ENCODE results near the gene RITA1.
"Not testable (repeated sequence)": the region's sequence is repeated elsewhere in the genome, so short reads cannot be mapped to it uniquely, and the experiment has no call there.

The RITA1 gene

GRCh38 chr12:113202300-113203075, 17.0 kb downstream of the RITA1 start:
- Histone ChIP-seq H3K4me1 (ENCODE audit: control insufficient read depth, insufficient read depth, low read length) (no peaks in the 10 kb centered on the region), H3K4me3 (ENCODE audit: insufficient read depth, low read depth, low read length) (no peak overlapping the region), H3K27ac (ENCODE audit: insufficient read depth, low read depth, low read length, poor library complexity, severe bottlenecking) (no peak overlapping the region), H3K36me3 (ENCODE audit: control insufficient read depth, insufficient read depth, low read length) (no peaks in the 10 kb centered on the region), H3K9me3 (ENCODE audit: control insufficient read depth, low read length) (no peaks in the 10 kb centered on the region), H3K27me3 (ENCODE audit: control insufficient read depth, insufficient read depth, low read length, poor library complexity, severe bottlenecking) (no peaks in the 10 kb centered on the region)
- 86 to 90% methylated on average over 4 of the region's 4 CpGs for WGBS, 2 experiments

DNA sequence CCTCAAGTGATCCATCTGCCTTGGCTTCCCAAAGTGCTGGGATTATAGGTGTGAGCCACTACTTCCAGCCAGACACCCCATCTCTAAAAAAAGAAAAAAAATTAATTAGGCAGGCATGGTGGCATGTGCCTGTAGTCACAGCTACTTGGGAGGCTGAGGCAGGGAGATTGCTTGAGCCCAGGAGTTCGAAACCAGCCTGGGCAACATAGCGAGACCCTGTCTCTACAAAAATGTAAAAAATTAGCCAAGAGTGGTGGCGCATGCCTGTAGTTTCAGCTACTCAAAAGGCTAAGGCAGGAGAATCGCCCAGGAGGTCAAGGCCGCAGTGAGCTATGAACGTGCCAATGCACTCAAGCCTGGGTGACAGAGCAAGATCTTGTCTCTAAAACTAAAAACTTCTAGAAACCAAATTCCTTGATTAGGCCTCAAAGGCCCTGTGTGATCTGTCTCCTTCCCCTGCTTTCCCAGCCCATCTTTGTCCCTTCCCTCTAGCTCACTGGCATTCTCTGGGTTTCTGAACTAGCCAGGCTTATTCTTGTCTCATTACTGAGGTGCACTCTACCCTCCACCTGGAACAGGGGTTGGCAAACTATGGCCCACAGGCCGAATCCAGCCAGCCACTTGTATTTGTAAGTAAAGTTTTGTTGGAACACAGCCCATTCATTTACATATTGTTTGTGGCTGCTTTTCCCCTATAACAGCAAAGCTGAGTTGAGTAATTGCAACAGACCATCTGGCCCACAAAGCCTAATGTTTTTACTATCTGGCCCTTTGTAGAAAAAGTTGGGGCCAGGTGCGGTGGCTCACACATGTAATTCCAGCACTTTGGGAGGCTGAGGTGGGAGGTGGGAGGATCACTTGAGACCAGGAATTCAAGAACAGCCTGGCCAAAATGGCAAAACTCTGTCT, 18.6 kb downstream of the RITA1 start:
- no peak overlapping the region for H3K27ac ChIP-seq (ENCODE audit: insufficient read depth, low read depth, low read length, poor library complexity, severe bottlenecking)
- no peak overlapping the region for H3K4me3 ChIP-seq (ENCODE audit: insufficient read depth, low read depth, low read length)
- H3K27me3 ChIP-seq (ENCODE audit: control insufficient read depth, insufficient read depth, low read length, poor library complexity, severe bottlenecking): no peaks in the 10 kb centered on the region
- H3K4me1 ChIP-seq (ENCODE audit: control insufficient read depth, insufficient read depth, low read length): no peaks in the 10 kb centered on the region
- no peaks in the 10 kb centered on the region for H3K36me3 ChIP-seq (ENCODE audit: control insufficient read depth, insufficient read depth, low read length)
- 90 to 91% methylated on average over 8 of the region's 8 CpGs for WGBS, 2 experiments
- no peaks in the 10 kb centered on the region for H3K9me3 ChIP-seq (ENCODE audit: control insufficient read depth, low read length)

GRCh38 chr12:113204804-113205203, 19.3 kb downstream of the RITA1 start:
- Histone ChIP-seq H3K27me3 (ENCODE audit: control insufficient read depth, insufficient read depth, low read length, poor library complexity, severe bottlenecking) (no peaks in the 10 kb centered on the region), H3K4me1 (ENCODE audit: control insufficient read depth, insufficient read depth, low read length) (no peaks in the 10 kb centered on the region), H3K27ac (ENCODE audit: insufficient read depth, low read depth, low read length, poor library complexity, severe bottlenecking) (no peak overlapping the region), H3K36me3 (ENCODE audit: control insufficient read depth, insufficient read depth, low read length) (no peaks in the 10 kb centered on the region), H3K4me3 (ENCODE audit: insufficient read depth, low read depth, low read length) (no peak overlapping the region), H3K9me3 (ENCODE audit: control insufficient read depth, low read length) (no peaks in the 10 kb centered on the region)
- WGBS, 2 experiments: 91% methylated on average over 3 of the region's 3 CpGs

GRCh38 chr12:113206802-113207201, 21.3 kb downstream of the RITA1 start:
- H3K27me3 ChIP-seq (ENCODE audit: control insufficient read depth, insufficient read depth, low read length, poor library complexity, severe bottlenecking); H3K4me3 ChIP-seq (ENCODE audit: insufficient read depth, low read depth, low read length); H3K27ac ChIP-seq (ENCODE audit: insufficient read depth, low read depth, low read length, poor library complexity, severe bottlenecking); H3K36me3 ChIP-seq (ENCODE audit: control insufficient read depth, insufficient read depth, low read length); H3K9me3 ChIP-seq (ENCODE audit: control insufficient read depth, low read length); H3K4me1 ChIP-seq (ENCODE audit: control insufficient read depth, insufficient read depth, low read length): not testable (repeated sequence)
- 96 to 97% methylated on average over 5 of the region's 5 CpGs for WGBS, 2 experiments

DNA sequence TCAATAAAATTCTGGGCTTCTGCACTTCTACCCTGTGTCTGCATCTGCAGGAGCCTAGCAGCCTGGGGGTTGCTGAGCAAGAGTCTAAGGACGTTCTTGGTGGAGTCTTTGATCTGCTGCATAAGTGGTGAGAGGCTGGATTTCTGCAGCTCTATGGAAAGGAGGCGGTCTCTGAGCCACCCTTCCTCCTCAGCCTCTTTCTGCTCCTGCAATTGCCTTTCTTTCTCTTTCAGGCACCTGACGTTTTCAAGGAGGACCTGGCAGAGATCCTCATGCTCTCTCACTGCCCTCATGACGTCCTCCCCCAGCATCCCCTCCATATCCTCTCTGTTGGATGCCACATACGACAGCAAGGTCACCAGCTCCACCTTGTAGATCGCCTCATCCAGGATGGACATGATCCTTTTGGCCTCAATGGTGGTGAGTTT, 22.1 kb downstream of the RITA1 start:
- H3K4me1 ChIP-seq (ENCODE audit: control insufficient read depth, insufficient read depth, low read length): no peaks in the 10 kb centered on the region
- 82 to 83% methylated on average over 6 of the region's 6 CpGs for WGBS, 2 experiments
- H3K27me3 ChIP-seq (ENCODE audit: control insufficient read depth, insufficient read depth, low read length, poor library complexity, severe bottlenecking): no peaks in the 10 kb centered on the region
- no peaks in the 10 kb centered on the region for H3K9me3 ChIP-seq (ENCODE audit: control insufficient read depth, low read length)
- no peak overlapping the region for H3K4me3 ChIP-seq (ENCODE audit: insufficient read depth, low read depth, low read length)
- no peak overlapping the region for H3K27ac ChIP-seq (ENCODE audit: insufficient read depth, low read depth, low read length, poor library complexity, severe bottlenecking)
- H3K36me3 ChIP-seq (ENCODE audit: control insufficient read depth, insufficient read depth, low read length): no peaks in the 10 kb centered on the region

DNA sequence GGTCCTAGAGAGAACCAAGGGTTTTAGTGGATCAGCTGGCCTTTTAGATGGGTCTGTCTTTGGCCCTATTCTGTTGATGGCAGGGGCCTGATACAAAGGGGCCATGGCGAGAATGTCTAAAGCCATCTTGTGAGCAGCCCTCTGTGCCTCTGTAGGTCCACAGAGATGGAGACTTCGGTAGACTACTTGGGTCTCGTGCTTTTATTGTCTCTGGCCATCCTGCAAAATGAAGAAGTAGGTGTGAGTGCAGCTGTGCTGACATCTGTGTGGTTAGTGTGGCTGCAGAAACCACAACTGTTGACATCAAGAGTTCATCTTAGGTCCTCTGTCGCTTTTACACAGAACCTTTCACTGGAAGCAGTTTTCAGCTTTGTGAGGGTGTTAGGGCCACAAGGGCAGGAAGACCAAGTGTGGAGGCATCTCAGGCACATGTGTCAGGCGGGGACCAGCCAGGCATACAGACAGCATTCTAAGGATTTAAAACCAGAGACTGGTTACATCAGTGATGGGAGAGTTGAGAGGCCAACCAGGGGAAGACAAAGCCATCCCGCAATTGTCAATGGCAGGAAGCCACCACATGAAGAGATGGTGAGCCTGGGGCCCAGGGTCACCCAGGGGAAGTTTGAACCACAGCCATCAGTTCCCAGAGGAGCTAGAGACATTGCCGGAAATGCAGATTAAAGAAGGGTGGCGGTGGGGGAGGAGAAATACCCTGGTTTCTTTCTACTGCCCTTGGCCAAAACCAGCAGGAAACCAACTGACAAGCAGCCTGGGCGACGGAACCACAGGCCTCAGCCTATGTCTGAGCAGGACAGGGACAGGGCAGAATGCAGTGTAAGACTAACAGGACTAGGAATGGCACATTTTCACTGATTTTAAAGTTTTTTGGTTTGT, 22.8 kb downstream of the RITA1 start:
- H3K27ac ChIP-seq (ENCODE audit: insufficient read depth, low read depth, low read length, poor library complexity, severe bottlenecking): no peak overlapping the region
- H3K9me3 ChIP-seq (ENCODE audit: control insufficient read depth, low read length): no peaks in the 10 kb centered on the region
- WGBS, 2 experiments: 85 to 86% methylated on average over 10 of the region's 10 CpGs
- H3K36me3 ChIP-seq (ENCODE audit: control insufficient read depth, insufficient read depth, low read length): no peaks in the 10 kb centered on the region
- H3K27me3 ChIP-seq (ENCODE audit: control insufficient read depth, insufficient read depth, low read length, poor library complexity, severe bottlenecking): no peaks in the 10 kb centered on the region
- H3K4me3 ChIP-seq (ENCODE audit: insufficient read depth, low read depth, low read length): no peak overlapping the region
- H3K4me1 ChIP-seq (ENCODE audit: control insufficient read depth, insufficient read depth, low read length): no peaks in the 10 kb centered on the region

- H3K36me3 ChIP-seq (ENCODE audit: control insufficient read depth, insufficient read depth, low read length): no peaks in the 10 kb centered on the region
- H3K27ac ChIP-seq (ENCODE audit: insufficient read depth, low read depth, low read length, poor library complexity, severe bottlenecking): no peak overlapping the region
- WGBS, 2 experiments: 88 to 96% methylated on average over 5 of the region's 6 CpGs
- H3K4me3 ChIP-seq (ENCODE audit: insufficient read depth, low read depth, low read length): no peak overlapping the region
- H3K9me3 ChIP-seq (ENCODE audit: control insufficient read depth, low read length): no peaks in the 10 kb centered on the region
- no peaks in the 10 kb centered on the region for H3K27me3 ChIP-seq (ENCODE audit: control insufficient read depth, insufficient read depth, low read length, poor library complexity, severe bottlenecking)
- no peaks in the 10 kb centered on the region for H3K4me1 ChIP-seq (ENCODE audit: control insufficient read depth, insufficient read depth, low read length)
These were observed 25.6 kb downstream of the RITA1 start for GRCh38 chr12:113211160-113211559.

DNA sequence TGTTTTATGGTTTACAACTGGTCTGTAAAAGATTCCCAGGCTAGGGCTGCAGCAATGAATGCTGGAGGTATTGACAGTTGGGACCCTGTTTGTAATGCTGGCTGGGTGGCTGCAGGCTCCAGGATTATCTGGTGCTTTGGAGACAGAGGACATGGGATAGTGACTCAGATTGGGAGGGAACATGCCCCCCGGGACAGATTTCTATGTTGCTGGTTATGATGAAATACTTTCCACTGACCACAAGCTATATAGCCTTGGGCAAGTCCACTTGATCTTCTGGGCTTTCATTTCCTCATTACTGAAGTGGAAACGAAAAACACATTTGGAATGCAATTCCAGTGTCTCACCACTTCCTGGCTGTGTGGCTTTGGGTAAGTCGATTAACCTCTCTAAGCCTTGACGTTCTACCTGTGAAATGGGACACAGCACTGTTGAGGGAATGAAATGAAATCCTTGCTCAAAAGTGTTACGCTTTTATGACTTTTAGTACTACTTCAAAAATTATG, 29.4 kb downstream of the RITA1 start:
- no peaks in the 10 kb centered on the region for H3K9me3 ChIP-seq (ENCODE audit: control insufficient read depth, low read length)
- H3K27me3 ChIP-seq (ENCODE audit: control insufficient read depth, insufficient read depth, low read length, poor library complexity, severe bottlenecking): no peaks in the 10 kb centered on the region
- no peak overlapping the region for H3K4me3 ChIP-seq (ENCODE audit: insufficient read depth, low read depth, low read length)
- no peaks in the 10 kb centered on the region for H3K36me3 ChIP-seq (ENCODE audit: control insufficient read depth, insufficient read depth, low read length)
- 88 to 90% methylated on average over 3 to 5 of the region's 5 CpGs for WGBS, 2 experiments
- no peak overlapping the region for H3K27ac ChIP-seq (ENCODE audit: insufficient read depth, low read depth, low read length, poor library complexity, severe bottlenecking)
- no peaks in the 10 kb centered on the region for H3K4me1 ChIP-seq (ENCODE audit: control insufficient read depth, insufficient read depth, low read length)

GRCh38 chr12:113216027-113216426, 30.5 kb downstream of the RITA1 start:
- Histone ChIP-seq H3K4me1 (ENCODE audit: control insufficient read depth, insufficient read depth, low read length) (no peaks in the 10 kb centered on the region), H3K27ac (ENCODE audit: insufficient read depth, low read depth, low read length, poor library complexity, severe bottlenecking) (no peak overlapping the region), H3K27me3 (ENCODE audit: control insufficient read depth, insufficient read depth, low read length, poor library complexity, severe bottlenecking) (no peaks in the 10 kb centered on the region), H3K4me3 (ENCODE audit: insufficient read depth, low read depth, low read length) (no peak overlapping the region), H3K9me3 (ENCODE audit: control insufficient read depth, low read length) (no peaks in the 10 kb centered on the region), H3K36me3 (ENCODE audit: control insufficient read depth, insufficient read depth, low read length) (no peaks in the 10 kb centered on the region)
- 91 to 92% methylated on average over 2 of the region's 2 CpGs for WGBS, 2 experiments
